ENCODE results near the gene ASB15. TPM values are rescaled to one million over a fixed set of nuclear protein-coding genes. Genes with fewer than 3 reads are reported as not detected.

The ASB15 gene
- total RNA-seq, 1 donor from 2014 or later: not detected

- DNase-seq (ENCODE audit: low spot score): no peak
- no peak for ATAC-seq
Measured at GRCh38 chr7:123661765-123662164, 60.1 kb downstream of the ASB15 start.

GRCh38 chr7:123662293-123662692, 60.7 kb downstream of the ASB15 start:
- ATAC-seq (no peak), DNase-seq (ENCODE audit: low spot score) (no peak)

- no peak for DNase-seq (ENCODE audit: low spot score)
- ATAC-seq: no peak
Measured at GRCh38 chr7:123662755-123663154, 61.1 kb downstream of the ASB15 start.

- DNase-seq (ENCODE audit: low spot score) (no peak), ATAC-seq (no peak)
Measured at GRCh38 chr7:123663200-123663599, 61.6 kb downstream of the ASB15 start.

GRCh38 chr7:123665157-123665556, 63.5 kb downstream of the ASB15 start:
- no peak for ATAC-seq
- no peak for DNase-seq (ENCODE audit: low spot score)

- DNase-seq (ENCODE audit: low spot score) (peak; percentile 57), ATAC-seq (peak; percentile 76)
Measured at GRCh38 chr7:123665896-123666295, 64.3 kb downstream of the ASB15 start.

- ATAC-seq: no peak
Measured at GRCh38 chr7:123666492-123666891, 64.9 kb downstream of the ASB15 start.

GRCh38 chr7:123669485-123669884, 67.9 kb downstream of the ASB15 start:
- ATAC-seq (peak; percentile 88), DNase-seq (ENCODE audit: low spot score) (peak; percentile 77)

More at GRCh38 chr7:123666492-123666891, 64.9 kb downstream of the ASB15 start:
- no peak for DNase-seq (ENCODE audit: low spot score)

GRCh38 chr7:123673137-123673732, 71.6 kb downstream of the ASB15 start:
- DNase-seq (ENCODE audit: low spot score) (no peak), ATAC-seq (no peak)

GRCh38 chr7:123673752-123674398, 72.3 kb downstream of the ASB15 start:
- no peak for ATAC-seq
- DNase-seq (ENCODE audit: low spot score): no peak

GRCh38 chr7:123674399-123675180, 73.0 kb downstream of the ASB15 start:
- DNase-seq (ENCODE audit: low spot score) (no peak), ATAC-seq (no peak)

- ATAC-seq (peak; percentile 55), DNase-seq (ENCODE audit: low spot score) (no peak)
Measured at GRCh38 chr7:123675181-123675473, 73.5 kb downstream of the ASB15 start.

- ATAC-seq (no peak), DNase-seq (ENCODE audit: low spot score) (no peak)
Measured at GRCh38 chr7:123677061-123677715, 75.6 kb downstream of the ASB15 start.

- peak; percentile 25 for ATAC-seq
Measured at GRCh38 chr7:123679614-123680013, 78.0 kb downstream of the ASB15 start.

GRCh38 chr7:123680580-123680979, 79.0 kb downstream of the ASB15 start:
- DNase-seq (ENCODE audit: low spot score) (no peak), ATAC-seq (peak; percentile 27)

More at GRCh38 chr7:123679614-123680013, 78.0 kb downstream of the ASB15 start:
- no peak for DNase-seq (ENCODE audit: low spot score)

GRCh38 chr7:123681561-123681960, 79.9 kb downstream of the ASB15 start:
- ATAC-seq (peak; percentile 91), DNase-seq (ENCODE audit: low spot score) (peak; percentile 66)

- no peak for DNase-seq (ENCODE audit: low spot score)
- peak; percentile 67 for ATAC-seq
Measured at GRCh38 chr7:123682690-123683089, 81.1 kb downstream of the ASB15 start.

GRCh38 chr7:123687161-123687560, 85.5 kb downstream of the ASB15 start:
- DNase-seq (ENCODE audit: low spot score) (no peak), ATAC-seq (no peak)

GRCh38 chr7:123687727-123688126, 86.1 kb downstream of the ASB15 start:
- DNase-seq (ENCODE audit: low spot score): no peak
- no peak for ATAC-seq
